Measurements from ENCODE around the gene C17orf50. TPM values are rescaled to one million over a fixed set of nuclear protein-coding genes. Genes with fewer than 3 reads are reported as not detected.

Gene C17orf50
- total RNA-seq, 1 donor from 2014 or later = not detected

- intact Hi-C loops (cut with micrococcal nuclease) = no loop called here
Observed at GRCh38 chr17:35775583-35775982, 14.9 kb downstream of the C17orf50 start.

DNA sequence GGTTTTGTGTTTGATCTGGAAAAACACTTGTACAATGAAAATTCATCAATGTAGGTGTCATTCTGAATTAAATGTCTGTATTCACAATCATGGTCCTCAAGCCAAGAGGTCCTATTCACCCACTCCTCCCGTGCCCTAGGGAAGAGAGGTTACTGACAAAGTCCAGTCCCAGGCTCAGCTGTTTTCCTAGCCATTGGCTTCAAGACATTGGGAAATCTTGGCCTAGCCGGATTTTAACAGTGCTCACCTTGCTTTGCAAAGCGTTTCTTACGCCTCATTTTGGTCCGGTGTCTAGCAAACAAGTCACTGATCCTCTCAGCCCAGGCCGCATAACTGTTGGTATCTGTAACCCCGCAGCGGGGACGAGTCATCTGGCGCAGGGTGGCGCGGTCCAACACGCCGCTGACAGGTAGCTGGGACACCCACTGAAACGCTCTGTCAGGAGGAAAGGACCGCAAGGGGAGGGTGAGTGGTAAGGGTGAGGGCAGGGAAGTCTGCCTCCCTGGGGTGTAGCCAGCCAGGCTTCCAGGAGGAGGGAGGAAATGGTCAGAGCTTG, 18.0 kb downstream of the C17orf50 start:
- intact Hi-C loops (cut with micrococcal nuclease) = no loop called here

- intact Hi-C loops (cut with micrococcal nuclease) = no loop called here
Observed at GRCh38 chr17:35780950-35781349, 20.3 kb downstream of the C17orf50 start.

GRCh38 chr17:35784895-35785294, 24.2 kb downstream of the C17orf50 start:
- intact Hi-C loops (cut with micrococcal nuclease) = no loop called here

DNA sequence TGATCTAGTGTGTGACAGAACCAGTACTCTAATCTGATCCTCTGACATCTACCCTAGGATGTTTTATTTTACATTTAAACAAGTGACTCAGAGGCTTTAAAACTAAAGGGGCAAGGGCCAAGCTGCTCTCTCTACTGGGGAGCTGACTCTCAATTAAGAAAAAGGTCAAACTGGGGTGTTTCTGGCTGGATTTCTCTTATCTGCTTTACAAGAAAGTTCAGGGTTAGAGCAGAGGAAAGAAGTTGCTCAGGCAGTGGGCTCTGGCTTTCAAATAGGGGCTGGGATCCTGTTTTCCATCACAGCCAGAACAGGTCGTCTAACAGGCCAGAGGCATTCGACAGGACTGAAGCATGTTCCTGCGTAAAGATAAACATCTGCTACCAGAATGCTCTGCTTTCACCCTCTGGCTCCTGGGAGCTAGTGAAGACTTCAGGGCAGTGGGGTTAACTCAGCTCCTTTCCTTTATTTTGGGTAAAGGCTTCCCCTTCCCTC, 26.3 kb downstream of the C17orf50 start:
- intact Hi-C loops (cut with micrococcal nuclease) = no loop called here

DNA sequence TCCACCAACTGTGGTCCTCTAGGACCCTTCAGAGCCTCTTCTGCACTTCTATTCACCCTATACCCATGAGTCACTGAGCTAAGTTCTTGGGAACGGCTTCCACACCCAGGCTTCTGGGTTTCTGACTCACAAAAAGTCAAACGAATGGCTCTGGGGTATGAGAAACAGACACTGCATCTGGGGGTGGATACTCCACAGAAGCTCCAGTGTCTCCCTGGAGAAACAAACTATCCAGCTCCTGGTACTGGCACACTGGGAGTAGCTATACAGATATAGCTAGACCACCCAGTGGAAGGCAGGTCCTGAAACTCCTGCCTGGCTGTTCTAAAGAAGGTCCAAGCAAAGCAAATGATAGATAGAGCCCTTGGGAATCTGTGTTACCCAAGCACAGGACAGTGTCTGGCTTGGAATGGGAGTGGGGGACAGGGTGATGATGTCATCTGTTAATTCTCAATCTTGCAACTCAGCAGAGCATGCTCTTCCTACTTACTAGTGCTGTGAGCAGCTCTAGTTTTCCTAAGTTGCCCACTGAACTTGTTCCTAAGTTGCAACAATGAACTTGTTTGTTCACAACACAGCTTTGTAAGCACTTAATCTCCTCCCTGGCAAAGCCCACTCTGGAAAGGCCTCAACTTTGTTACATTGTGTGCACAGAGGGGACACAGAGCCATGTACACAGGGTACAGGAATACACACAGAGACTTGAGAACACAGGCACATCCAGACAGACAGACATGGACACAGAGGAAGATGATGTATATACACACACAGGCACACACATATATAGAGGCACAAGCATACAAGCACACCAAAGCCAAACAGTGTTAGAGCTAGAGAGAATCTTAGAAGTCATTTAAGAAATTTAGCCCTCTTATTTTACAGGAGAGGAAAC, 28.0 kb downstream of the C17orf50 start:
- intact Hi-C loops (cut with micrococcal nuclease) = no loop called here

- intact Hi-C loops (cut with micrococcal nuclease) = no loop called here
Observed at GRCh38 chr17:35790841-35791240, 30.2 kb downstream of the C17orf50 start.

GRCh38 chr17:35791681-35792350, 31.1 kb downstream of the C17orf50 start:
- intact Hi-C loops (cut with micrococcal nuclease) = no loop called here

DNA sequence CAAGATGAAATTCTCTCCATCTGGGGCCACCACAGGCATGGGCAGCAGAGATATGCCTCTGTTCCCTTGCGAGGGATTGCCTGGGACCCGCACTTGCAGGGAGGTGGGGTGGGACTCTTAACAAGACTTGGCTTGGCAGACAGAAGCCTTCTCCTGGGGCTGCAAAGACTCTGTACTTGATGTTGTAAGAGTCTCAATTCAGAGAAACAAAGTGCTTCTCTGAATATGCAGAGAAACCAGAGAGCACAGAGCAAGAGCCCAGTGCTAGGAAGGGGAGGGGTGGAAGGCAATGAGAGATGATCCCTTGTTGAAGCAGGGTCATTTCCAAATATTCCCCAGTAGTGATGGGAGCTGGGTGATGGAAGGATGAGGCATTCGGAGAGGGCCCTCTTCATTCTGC, 32.6 kb downstream of the C17orf50 start:
- intact Hi-C loops (cut with micrococcal nuclease) = no loop called here

DNA sequence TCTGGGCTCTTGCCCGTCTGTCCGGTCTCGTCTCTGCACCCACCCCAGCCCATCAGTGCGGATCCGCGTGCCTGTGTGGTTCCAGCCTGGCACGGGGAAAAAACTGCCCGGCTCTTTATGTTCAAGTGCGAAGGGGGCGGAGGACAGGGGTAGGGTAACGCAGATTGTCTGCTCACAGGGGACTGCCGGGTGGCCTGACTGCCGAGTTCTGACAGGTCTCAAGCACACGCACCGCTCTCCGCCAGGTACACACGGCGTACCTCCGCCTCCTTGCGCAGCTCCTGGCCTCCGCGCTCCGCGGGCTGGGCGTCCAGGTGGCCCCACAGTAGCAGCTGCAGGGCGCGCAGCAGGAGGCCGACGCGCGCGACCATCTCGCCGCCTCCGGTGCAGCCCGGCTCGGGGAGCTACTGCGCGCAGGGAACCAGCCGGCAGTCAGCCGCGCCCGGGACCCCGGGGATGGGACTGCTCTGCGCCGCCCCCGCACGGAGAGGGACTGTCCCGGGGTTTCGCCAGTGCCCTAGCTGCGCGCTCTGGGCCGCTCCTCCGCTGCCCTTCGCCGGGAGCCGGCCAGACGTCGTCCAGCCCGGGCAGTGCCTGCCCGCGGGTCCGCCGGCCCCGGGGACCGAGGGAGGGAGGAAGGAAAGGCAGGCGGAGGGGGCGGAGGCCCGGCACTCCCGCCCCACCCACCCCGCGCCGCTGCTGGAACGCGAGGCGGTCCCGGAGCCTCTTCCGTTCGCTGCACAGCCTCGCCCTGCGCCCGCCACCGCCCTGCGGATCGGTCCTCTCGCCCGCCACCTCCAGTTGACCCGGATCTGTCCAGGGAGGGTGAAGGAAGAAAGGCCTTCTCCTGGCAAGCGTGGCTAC, 34.6 kb downstream of the C17orf50 start, which contains the start of gene MMP28:
Gene MMP28 (minus strand): TSS at position 635 of the 864 bp plus-strand sequence. CDS start 264 bp downstream, at position 371.
- intact Hi-C loops (cut with micrococcal nuclease) = no loop called here

GRCh38 chr17:35795871-35796265, 35.2 kb downstream of the C17orf50 start:
- intact Hi-C loops (cut with micrococcal nuclease) = loop anchor here (1.0 kb wide), 1 partner anchor 32 kb away; no protein-coding TSS in a partner anchor

DNA sequence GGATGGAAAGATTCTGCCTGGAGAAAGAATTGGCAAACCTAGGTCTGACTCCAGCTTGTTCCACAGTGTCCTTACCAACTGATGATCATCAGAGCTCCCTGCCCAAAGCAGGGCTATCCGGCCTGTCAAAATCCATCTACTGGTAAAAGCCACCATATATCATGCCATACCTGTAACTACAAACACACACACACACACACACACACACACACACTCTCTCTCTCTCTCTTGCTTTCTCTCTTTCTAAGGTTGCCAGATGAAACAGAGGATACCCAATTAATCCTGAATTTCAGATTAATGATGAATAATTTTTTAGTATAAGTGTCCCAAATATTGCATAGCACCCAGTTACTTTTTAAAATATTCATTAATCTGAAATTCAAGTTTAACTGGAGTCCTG, 36.3 kb downstream of the C17orf50 start:
- intact Hi-C loops (cut with micrococcal nuclease) = loop anchor here (1.0 kb wide), 1 partner anchor 33 kb away; no protein-coding TSS in a partner anchor

DNA sequence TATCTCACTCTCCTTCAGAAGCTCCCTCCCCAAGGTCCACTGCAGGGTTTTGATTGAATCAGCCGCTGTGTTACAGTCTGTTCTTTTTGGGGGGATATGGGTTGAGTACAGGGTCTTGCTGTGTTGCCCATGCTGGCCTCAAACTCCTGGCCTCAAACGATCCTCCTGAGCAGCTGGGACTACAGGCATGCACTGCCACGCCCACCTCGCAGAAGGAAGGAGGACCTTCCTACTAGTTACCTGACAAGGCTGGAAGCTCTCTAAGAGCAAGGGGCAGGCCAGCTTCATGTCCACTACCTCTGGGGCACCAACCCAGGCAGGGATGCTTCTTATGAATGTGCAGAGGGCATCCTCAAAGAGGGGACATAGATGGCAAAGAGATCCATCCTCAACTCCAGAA, 36.7 kb downstream of the C17orf50 start:
- intact Hi-C loops (cut with micrococcal nuclease) = no loop called here

DNA sequence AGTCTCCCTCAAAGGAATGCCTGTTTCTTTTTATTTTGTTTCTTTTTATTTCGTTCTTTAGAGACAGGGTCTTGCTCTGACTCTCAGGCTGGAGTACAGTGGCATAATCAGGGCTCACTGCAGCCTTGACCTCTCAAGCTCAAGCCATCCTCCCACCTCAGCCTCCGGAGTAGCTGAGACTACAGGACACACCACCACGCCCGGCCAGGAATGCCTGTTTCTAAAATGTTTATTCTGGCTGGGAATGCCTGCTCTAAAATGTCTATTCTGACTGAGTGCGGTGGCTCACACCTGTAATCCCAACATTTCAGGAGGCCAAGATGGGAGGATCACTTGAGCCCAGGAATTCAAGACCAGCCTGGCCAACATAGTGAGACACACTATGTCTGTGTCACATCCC, 37.2 kb downstream of the C17orf50 start:
- intact Hi-C loops (cut with micrococcal nuclease) = no loop called here

DNA sequence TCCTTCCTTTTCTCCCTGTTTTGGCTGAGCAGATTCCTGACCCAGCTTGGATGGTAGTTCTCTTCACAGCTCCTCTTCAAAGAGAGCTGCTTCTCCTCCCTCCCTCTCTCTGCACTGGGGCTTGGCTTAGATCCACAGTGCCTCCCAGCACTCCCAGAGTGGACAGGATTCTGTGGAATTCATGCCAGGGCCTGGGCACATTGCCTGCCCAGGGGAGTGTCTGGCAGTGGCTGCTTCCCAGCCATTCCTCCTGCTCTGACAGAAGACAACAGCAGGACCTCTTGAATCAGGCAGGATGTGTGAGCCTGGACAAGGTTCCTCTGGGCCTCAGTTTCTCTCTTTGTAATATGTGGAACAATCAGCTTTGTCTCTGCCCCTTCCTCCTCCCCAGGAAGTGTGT, 39.3 kb downstream of the C17orf50 start:
- intact Hi-C loops (cut with micrococcal nuclease) = loop anchor here (10.0 kb wide), 1 partner anchor 235 kb away; the partner anchor contains the start of gene SLFN14

- intact Hi-C loops (cut with micrococcal nuclease) = loop anchor here (10.0 kb wide), 1 partner anchor 237 kb away; the partner anchor contains the start of gene SLFN14
Observed at GRCh38 chr17:35801583-35802224, 41.0 kb downstream of the C17orf50 start.

GRCh38 chr17:35804658-35805192, 44.0 kb downstream of the C17orf50 start:
- intact Hi-C loops (cut with micrococcal nuclease) = loop anchor here (1.0 to 10.0 kb wide), 2 partner anchors 40 to 240 kb away; partner anchors contain the start of gene SLFN14

DNA sequence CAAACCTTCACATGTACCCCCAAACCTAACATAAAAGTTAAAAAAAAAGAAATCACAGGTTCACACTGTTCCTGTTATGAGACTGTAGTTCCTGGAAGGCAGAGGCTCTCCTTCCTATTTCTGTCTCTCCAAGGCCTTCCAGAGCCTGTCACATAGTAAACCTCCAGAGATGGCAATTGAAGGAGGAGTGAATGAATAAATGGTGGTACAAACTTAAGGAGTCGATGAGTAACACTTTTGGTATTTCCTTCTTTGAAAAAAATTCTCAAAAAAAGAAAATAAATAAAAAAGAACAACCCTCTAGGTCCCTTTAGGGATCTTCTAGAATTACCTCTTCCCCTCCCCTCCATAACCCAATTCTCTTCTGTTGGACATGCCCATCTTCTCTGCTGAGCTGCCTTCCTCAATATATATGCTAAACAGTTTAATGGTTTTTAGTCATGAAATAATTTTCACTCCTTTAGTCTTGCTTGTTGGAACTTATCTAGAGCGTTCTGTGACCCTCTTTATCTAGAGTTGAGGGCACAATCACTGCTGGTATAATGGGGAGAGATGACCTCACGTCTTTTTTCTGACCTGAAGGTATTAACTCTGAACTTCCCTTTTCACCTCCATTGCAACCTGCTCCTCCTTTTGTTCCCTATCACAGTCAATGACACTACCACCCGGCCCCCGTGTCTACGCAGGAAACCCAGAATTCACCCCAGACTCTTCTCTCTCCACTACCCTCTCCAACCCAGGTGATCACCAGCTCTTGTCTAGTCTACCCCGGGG, 46.9 kb downstream of the C17orf50 start:
- intact Hi-C loops (cut with micrococcal nuclease) = loop anchor here (2.0 to 10.0 kb wide), 2 partner anchors 243 to 827 kb away; partner anchors contain the start of genes LIG3 and SLFN14

Data from T-helper 2 cell treated with Interferon-gamma antibody and Interleukin-4, amounts not matched to agents 100 ng/mL and 5 ng/mL, for 36 hours (primary cell).